ENCODE data around the gene PLEKHH3. TPM values are rescaled to one million over a fixed set of nuclear protein-coding genes. Genes with fewer than 3 reads are reported as not detected.

Gene PLEKHH3
- total and polyA plus RNA-seq, 12 donors: 1.8 to 73.2 (median 46.6) TPM

DNA sequence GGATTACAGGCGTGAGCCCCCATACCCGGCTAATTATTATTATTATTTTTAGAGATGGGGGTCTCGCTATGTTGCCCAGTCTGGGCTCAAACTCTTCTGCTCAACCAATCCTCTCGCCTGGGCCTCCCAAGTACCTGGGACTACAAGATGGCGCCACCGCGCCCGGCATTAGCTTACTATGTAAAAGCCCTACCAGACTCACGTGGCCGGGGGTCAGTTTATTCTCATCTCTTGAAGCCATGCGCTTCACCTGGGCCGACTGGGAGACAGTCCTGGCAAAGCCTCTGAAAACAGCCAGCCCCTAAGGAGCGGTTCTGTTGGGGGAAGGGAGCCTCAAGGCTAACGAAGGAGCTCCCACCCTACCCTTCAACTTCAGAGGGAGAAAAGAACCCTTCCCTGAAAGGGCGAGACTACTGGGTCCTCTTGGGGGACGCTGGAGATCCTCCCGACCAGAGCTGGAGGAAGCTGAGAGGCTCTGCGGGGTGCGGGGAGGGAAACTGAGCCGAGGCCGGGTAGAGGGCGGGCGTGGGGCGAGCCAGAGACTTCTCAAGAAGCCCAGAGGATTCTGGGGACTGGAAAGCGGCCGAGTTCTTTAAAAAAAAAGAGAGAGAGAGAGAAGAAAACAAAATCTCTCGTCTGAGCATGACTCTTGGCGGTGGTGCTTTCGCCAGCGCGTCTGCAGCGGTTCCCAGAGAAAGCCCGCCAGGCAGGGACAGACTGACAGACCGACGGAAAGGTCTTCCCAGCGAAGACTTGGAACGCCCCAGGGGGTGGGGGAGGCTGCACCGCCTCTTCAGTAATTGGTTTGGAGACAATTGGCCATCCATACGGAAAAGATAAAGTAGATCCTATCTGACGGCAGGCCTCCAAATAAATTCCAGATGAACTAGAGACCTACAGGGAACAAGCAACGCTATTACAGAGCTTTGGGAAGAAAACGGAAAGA lies 23.3 kb downstream of the PLEKHH3 start:
- Histone ChIP-seq H3K4me1 (replicated peaks in 1 of 2) (peaks cover 0 to under 1% of the 10 kb centered on the region in 2 donors), H3K27me3 (no peaks in the 10 kb centered on the region), H3K36me3 (replicated peaks in 1 of 2) (no peaks in the 10 kb centered on the region), H3K27ac (peak overlapping the region in 4 of 5 donors; percentile 16 to 69 (median 47)), H3K4me3 (peak overlapping the region in 1 of 4 donors; percentile 49), H3K9me3 (replicated peaks in 1 of 3) (no peaks in the 10 kb centered on the region)
- intact Hi-C loops (cut with DNase I): no loop called here
- TF ChIP-seq CTCF (IDR thresholded peaks at IDR 0.05) (no peak), POLR2A (IDR thresholded peaks at IDR 0.05) (peak in 1 of 2 donors; percentile 26)
- 34 to 37% (median 36%) methylated on average over 38 to 41 of the region's 42 CpGs for WGBS, 4 donors
- peak; percentile 41 to 78 (median 55) for DNase-seq

GRCh38 chr17:42651392-42651791 lies 25.4 kb downstream of the PLEKHH3 start:
- TF ChIP-seq POLR2A (IDR thresholded peaks at IDR 0.05) (no peak), CTCF (IDR thresholded peaks at IDR 0.05) (no peak)
- Histone ChIP-seq H3K4me1 (replicated peaks in 1 of 2) (no peaks in the 10 kb centered on the region), H3K9me3 (replicated peaks in 1 of 3) (no peaks in the 10 kb centered on the region), H3K36me3 (replicated peaks in 1 of 2) (no peaks in the 10 kb centered on the region), H3K27me3 (no peaks in the 10 kb centered on the region), H3K27ac (no peak overlapping the region), H3K4me3 (no peak overlapping the region)
- no peak for DNase-seq
- intact Hi-C loops (cut with DNase I): no loop called here
- WGBS, 4 donors: 50 to 74% (median 72%) methylated on average over 4 of the region's 4 CpGs

DNA sequence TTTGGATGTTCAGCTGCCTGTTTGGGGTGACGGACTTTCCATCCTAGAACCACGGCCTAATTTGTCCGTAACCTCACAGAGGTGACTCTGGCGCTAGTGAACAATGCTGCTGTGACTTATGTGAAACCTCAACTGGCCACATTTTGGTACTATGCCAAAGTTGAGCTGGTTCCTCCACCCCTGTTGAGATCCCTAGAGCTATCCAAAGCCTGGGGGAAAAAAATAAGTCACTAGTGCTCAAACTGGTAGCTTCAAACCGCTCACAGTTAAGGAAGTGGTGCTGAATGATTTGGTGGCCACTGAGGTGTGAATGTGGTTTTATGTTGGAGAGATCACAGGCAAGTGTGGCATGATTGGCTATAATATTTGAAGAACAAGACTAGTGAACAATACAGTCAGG lies 29.0 kb downstream of the PLEKHH3 start:
- 82 to 92% (median 88%) methylated on average over 5 of the region's 5 CpGs for WGBS, 4 donors
- Histone ChIP-seq H3K9me3 (replicated peaks in 1 of 3) (no peaks in the 10 kb centered on the region), H3K4me1 (replicated peaks in 1 of 2) (no peaks in the 10 kb centered on the region), H3K27me3 (no peaks in the 10 kb centered on the region), H3K27ac (no peak overlapping the region), H3K4me3 (no peak overlapping the region), H3K36me3 (replicated peaks in 1 of 2) (no peaks in the 10 kb centered on the region)
- intact Hi-C loops (cut with DNase I): no loop called here
- no peak for DNase-seq
- no peak for TF ChIP-seq CTCF (IDR thresholded peaks at IDR 0.05)
- TF ChIP-seq POLR2A (IDR thresholded peaks at IDR 0.05): no peak

DNA sequence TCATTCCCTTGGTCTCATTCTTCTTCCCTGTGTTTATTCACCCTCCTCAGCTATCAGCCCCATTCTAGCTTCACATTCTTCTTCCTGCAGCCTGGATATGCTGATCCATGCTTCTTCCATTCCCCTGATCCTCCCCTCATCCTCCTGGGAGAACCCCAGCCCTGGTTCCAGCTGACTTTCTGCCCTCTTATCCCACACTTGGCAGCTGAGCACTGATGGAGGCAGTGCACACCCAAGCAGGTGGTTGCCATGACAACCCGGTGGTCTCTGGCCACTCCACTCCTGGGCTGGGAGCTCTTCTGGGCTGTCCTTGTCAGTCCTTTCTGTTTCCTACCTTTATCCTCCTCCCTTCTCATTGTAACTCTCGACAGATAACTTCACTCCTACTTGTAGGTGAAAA lies 34.5 kb downstream of the PLEKHH3 start:
- no peak for TF ChIP-seq POLR2A (IDR thresholded peaks at IDR 0.05)
- no peak for TF ChIP-seq CTCF (IDR thresholded peaks at IDR 0.05)
- intact Hi-C loops (cut with DNase I): no loop called here
- H3K27me3 ChIP-seq: no peaks in the 10 kb centered on the region
- H3K36me3 ChIP-seq (replicated peaks in 1 of 2): no peaks in the 10 kb centered on the region
- no peak overlapping the region for H3K4me3 ChIP-seq
- H3K27ac ChIP-seq: no peak overlapping the region
- no peaks in the 10 kb centered on the region for H3K4me1 ChIP-seq (replicated peaks in 1 of 2)
- no peak for DNase-seq
- WGBS, 4 donors: 30 to 61% (median 42%) methylated on average over 2 of the region's 2 CpGs
- no peaks in the 10 kb centered on the region for H3K9me3 ChIP-seq (replicated peaks in 1 of 3)
